Stimulated activated CD4-positive, alpha-beta T cell treated with anti-CD3 and anti-CD28 coated beads, Interleukin-2, amount 100 ng/mL, for 48 hours (primary cell): ENCODE results near the gene LDB2.

Experiments
- DNase-seq, 2 donors: peaks; one replicate each; pipeline ENCODE4 v3.0.0-alpha.2; 2020

The LDB2 gene

GRCh38 chr4:16713696-16714095 is 184.7 kb downstream of the LDB2 start:
- no peak for DNase-seq

- no peak for DNase-seq
Observed at GRCh38 chr4:16713271-16713670, 185.2 kb downstream of the LDB2 start.

- DNase-seq, result no peak
Observed at GRCh38 chr4:16710198-16710597, 188.2 kb downstream of the LDB2 start.

- no peak for DNase-seq
Observed at GRCh38 chr4:16707874-16708273, 190.6 kb downstream of the LDB2 start.

- no peak for DNase-seq
Observed at GRCh38 chr4:16706251-16706650, 192.2 kb downstream of the LDB2 start.

- DNase-seq, result no peak
Observed at GRCh38 chr4:16705341-16705740, 193.1 kb downstream of the LDB2 start.

- DNase-seq, result no peak
Observed at GRCh38 chr4:16704489-16704888, 194.0 kb downstream of the LDB2 start.

GRCh38 chr4:16695896-16696295 is 202.5 kb downstream of the LDB2 start:
- no peak for DNase-seq

GRCh38 chr4:16694884-16695276 is 203.6 kb downstream of the LDB2 start:
- DNase-seq, result no peak

- DNase-seq, result no peak
Observed at GRCh38 chr4:16694173-16694883, 204.1 kb downstream of the LDB2 start.

GRCh38 chr4:16693641-16694040 is 204.8 kb downstream of the LDB2 start:
- DNase-seq, result no peak

GRCh38 chr4:16692961-16693506 is 205.4 kb downstream of the LDB2 start:
- DNase-seq, result no peak

- no peak for DNase-seq
Observed at GRCh38 chr4:16692524-16692923, 205.9 kb downstream of the LDB2 start.

- no peak for DNase-seq
Observed at GRCh38 chr4:16692046-16692445, 206.4 kb downstream of the LDB2 start.

- no peak for DNase-seq
Observed at GRCh38 chr4:16691450-16691849, 207.0 kb downstream of the LDB2 start.

GRCh38 chr4:16687845-16688244 is 210.6 kb downstream of the LDB2 start:
- DNase-seq, result no peak

- no peak for DNase-seq
Observed at GRCh38 chr4:16687011-16687410, 211.4 kb downstream of the LDB2 start.

GRCh38 chr4:16686195-16686594 is 212.2 kb downstream of the LDB2 start:
- no peak for DNase-seq

- no peak for DNase-seq
Observed at GRCh38 chr4:16685536-16685935, 212.9 kb downstream of the LDB2 start.

GRCh38 chr4:16684935-16685334 is 213.5 kb downstream of the LDB2 start:
- no peak for DNase-seq

GRCh38 chr4:16684097-16684496 is 214.3 kb downstream of the LDB2 start:
- DNase-seq, result no peak

GRCh38 chr4:16682975-16683374 is 215.5 kb downstream of the LDB2 start:
- no peak for DNase-seq

- DNase-seq, result no peak
Observed at GRCh38 chr4:16677001-16677944, 221.2 kb downstream of the LDB2 start.

- no peak for DNase-seq
Observed at GRCh38 chr4:16676230-16676770, 222.1 kb downstream of the LDB2 start.
